Activated naive CD8-positive, alpha-beta T cell treated with anti-CD3 and anti-CD28 coated beads, Interleukin-2, amount 10 ng/mL, durations not matched to agents 7 days and 5 days (primary cell): ENCODE results near the gene MT1A. TPM values are rescaled to one million over a fixed set of nuclear protein-coding genes. Genes with fewer than 3 reads are reported as not detected.

Source experiments
- ATAC-seq: fragments of 150-1000 bp; cut with Tn5 transposase; one replicate; pipeline ENCODE4 v1.10.0; 2021; ENCODE audit warnings: low read depth, moderate library complexity
- POLR2A ChIA-PET: fragments of 350-600 bp; sonication (Branson Sonifier 250); formaldehyde crosslinking; loops from one replicate; lab custom pipeline; 2021; ENCODE audit warnings: antibody characterized with exemption; lab: Charles Lee
- DNase-seq: peaks from one replicate; pipeline ENCODE4 v3.0.0; 2021
- H3K27ac Mint-ChIP-seq: one replicate; pipeline ENCODE4 v1.8.0; 2022; ENCODE audit warnings: mild to moderate bottlenecking, mixed read lengths
- H3K27me3 Mint-ChIP-seq: one replicate; pipeline ENCODE4 v1.8.0; 2022; ENCODE audit warnings: mild to moderate bottlenecking, moderate library complexity, mixed read lengths
- H3K36me3 Mint-ChIP-seq: one replicate; pipeline ENCODE4 v1.8.0; 2021; ENCODE audit warnings: mild to moderate bottlenecking, mixed read lengths
- H3K4me1 Mint-ChIP-seq: one replicate; pipeline ENCODE4 v1.8.0; 2021; ENCODE audit warnings: mixed read lengths
- H3K4me3 Mint-ChIP-seq: one replicate; pipeline ENCODE4 v1.8.0; 2022; ENCODE audit warnings: mild to moderate bottlenecking, moderate library complexity, mixed read lengths
- H3K9me3 Mint-ChIP-seq: one replicate; pipeline ENCODE4 v1.8.0; 2021; ENCODE audit warnings: mixed read lengths
- total RNA-seq, 2 experiments: library from RNA; stranded (reverse); gene quantifications; one replicate each; pipeline ENCODE4 v1.2.3, GENCODE V29; 2021

Gene MT1A
- total RNA-seq, 2 experiments from 2014 or later: not detected

- Mint-ChIP-seq H3K27ac (peak overlapping the region; percentile 14), H3K27me3 (no peaks in the 10 kb centered on the region), H3K9me3 (peaks cover 3% of the 10 kb centered on the region), H3K4me1 (peaks cover 25% of the 10 kb centered on the region), H3K36me3 (peaks cover 6% of the 10 kb centered on the region), H3K4me3 (peak overlapping the region; percentile 97)
- POLR2A ChIA-PET: interaction anchor here (1.0 to 2.8 kb wide), 9 partner anchors 12 to 77 kb away, joined by 3 to 28 read pairs (median 6); partner anchors contain the start of gene MT1G
- no peak for ATAC-seq
- DNase-seq: no peak
Measured at GRCh38 chr16:56683424-56684172, 45.1 kb downstream of the MT1A start.

DNA sequence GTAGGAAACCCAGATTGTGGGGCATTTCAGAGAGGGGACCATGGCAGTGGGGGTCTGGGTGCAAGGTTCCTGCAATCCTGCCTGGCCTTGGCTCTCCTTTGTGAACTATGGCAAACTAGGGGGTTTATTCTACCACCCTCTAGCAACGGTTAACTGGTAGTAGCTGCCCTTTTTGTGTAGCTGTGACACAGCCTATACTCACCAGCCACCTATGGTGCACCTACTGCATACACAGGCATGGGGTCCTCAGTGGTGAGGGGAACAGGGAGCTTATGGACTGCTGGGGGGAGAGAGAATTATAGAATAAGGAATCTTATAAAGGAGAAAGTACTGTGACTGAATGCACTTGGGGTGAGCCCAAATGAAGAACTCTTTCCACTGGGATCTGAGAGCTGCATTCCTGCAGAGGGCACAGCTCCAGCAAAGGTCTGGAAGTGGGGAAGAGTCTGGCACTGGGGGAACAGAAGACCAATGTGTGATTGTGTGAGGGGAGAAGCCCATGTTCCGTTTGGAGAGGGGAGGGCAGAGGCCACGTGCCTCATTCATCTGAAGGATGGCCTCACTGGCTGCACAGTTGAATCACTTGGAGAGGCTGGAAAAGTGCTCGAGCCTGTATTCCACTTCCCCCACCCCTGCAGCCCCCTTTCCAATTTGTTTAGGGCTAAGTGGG, 45.9 kb downstream of the MT1A start:
- peaks cover 6% of the 10 kb centered on the region for H3K36me3 Mint-ChIP-seq
- POLR2A ChIA-PET: interaction anchor here (0.6 kb wide), 1 partner anchor 440 kb away, joined by 3 read pairs; no protein-coding TSS in a partner anchor
- H3K27ac Mint-ChIP-seq: no peak overlapping the region
- peaks cover 3% of the 10 kb centered on the region for H3K9me3 Mint-ChIP-seq
- no peak overlapping the region for H3K4me3 Mint-ChIP-seq
- H3K27me3 Mint-ChIP-seq: no peaks in the 10 kb centered on the region
- H3K4me1 Mint-ChIP-seq: peaks cover 25% of the 10 kb centered on the region
- ATAC-seq (no peak), DNase-seq (no peak)

DNA sequence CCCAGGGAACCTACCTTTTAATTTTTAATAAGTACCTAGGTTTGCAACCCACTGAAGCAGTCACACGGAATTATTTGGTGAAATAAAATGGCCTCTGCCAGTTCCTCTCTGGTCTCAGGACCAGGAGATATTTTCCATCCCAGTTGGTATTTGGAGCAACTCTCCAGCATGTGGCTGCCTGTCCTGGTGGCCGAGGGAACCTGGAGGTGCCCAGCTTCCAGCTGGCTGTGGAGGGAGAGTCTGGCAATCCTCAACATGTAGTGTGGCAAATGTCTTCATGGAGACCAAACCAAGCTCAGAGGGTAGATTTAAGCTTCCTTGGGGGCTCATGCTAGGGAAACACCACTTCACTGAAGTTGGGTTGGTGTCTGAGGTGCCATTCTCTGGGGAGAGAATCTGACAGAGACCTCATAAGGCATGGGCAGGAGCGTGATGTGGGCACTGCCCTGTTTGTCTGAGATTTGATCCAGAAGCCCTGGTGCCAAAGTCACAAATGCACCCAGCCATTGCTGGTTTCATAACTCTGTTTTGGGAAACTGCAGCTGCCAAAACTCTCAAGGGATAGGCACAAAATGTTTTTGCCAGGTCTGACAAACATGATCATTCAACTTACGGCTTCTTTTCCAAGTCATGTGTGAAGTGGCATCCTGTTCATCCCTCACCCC, 46.6 kb downstream of the MT1A start:
- Mint-ChIP-seq H3K27me3 (no peaks in the 10 kb centered on the region), H3K4me1 (peaks cover 22% of the 10 kb centered on the region), H3K9me3 (peaks cover 3% of the 10 kb centered on the region), H3K36me3 (peaks cover 6% of the 10 kb centered on the region), H3K4me3 (no peak overlapping the region), H3K27ac (no peak overlapping the region)
- POLR2A ChIA-PET: interaction anchor here (0.6 to 1.2 kb wide), 2 partner anchors 21 to 439 kb away, joined by 3 read pairs; no protein-coding TSS in a partner anchor
- DNase-seq: no peak
- no peak for ATAC-seq

- Mint-ChIP-seq H3K27ac (no peak overlapping the region), H3K27me3 (peaks cover 2% of the 10 kb centered on the region), H3K36me3 (peaks cover 6% of the 10 kb centered on the region), H3K4me1 (peaks cover 17% of the 10 kb centered on the region), H3K4me3 (no peak overlapping the region), H3K9me3 (peaks cover 4% of the 10 kb centered on the region)
- DNase-seq (no peak), ATAC-seq (no peak)
- POLR2A ChIA-PET: no interaction called here
Measured at GRCh38 chr16:56686758-56687157, 48.3 kb downstream of the MT1A start.

GRCh38 chr16:56688762-56689161, 50.3 kb downstream of the MT1A start:
- Mint-ChIP-seq H3K36me3 (peaks cover 6% of the 10 kb centered on the region), H3K4me3 (no peak overlapping the region), H3K27me3 (peaks cover 2% of the 10 kb centered on the region), H3K27ac (no peak overlapping the region), H3K4me1 (peaks cover 6% of the 10 kb centered on the region), H3K9me3 (peaks cover 4% of the 10 kb centered on the region)
- DNase-seq: peak; percentile 2
- ATAC-seq: no peak
- POLR2A ChIA-PET: no interaction called here

DNA sequence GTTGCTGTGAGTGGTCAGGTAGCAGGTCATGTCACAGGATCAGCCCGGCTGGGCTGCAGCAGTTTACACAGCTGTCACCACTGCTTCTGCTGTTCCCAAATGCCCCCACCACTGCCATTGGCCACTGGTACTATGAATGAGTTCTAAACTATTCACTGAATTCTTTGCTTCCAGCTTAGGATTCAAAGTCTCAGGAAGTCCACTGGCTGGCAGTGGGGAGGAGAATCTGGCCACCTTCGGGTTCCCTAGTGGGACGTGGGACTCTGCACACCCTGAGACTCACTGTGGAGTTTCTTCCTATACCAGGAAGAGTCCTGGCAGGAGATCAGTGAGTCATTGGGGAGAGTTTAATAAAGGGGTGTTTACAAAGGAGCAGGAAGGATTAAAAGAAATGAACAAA, 50.7 kb downstream of the MT1A start:
- no peak overlapping the region for H3K4me3 Mint-ChIP-seq
- peaks cover 4% of the 10 kb centered on the region for H3K9me3 Mint-ChIP-seq
- H3K36me3 Mint-ChIP-seq: peaks cover 6% of the 10 kb centered on the region
- DNase-seq (no peak), ATAC-seq (no peak)
- peaks cover 2% of the 10 kb centered on the region for H3K27me3 Mint-ChIP-seq
- peaks cover 3% of the 10 kb centered on the region for H3K4me1 Mint-ChIP-seq
- no peak overlapping the region for H3K27ac Mint-ChIP-seq
- POLR2A ChIA-PET: no interaction called here

Other genes with a start within 250 kb of the MT1A start
- gene AMFR, start 213.1 kb upstream of the MT1A start, total RNA-seq: 10 to 100 TPM; 50.0 to 55.5 TPM
- gene NUDT21, start 187.3 kb upstream of the MT1A start, total RNA-seq: 100 to 1,000 TPM; 200 to 204 TPM
- 10 to 100 TPM; 39.3 to 39.6 TPM for gene OGFOD1, start 187.1 kb upstream of the MT1A start, total RNA-seq
- 10 to 100 TPM; 38.2 to 41.5 TPM for gene BBS2, start 118.6 kb upstream of the MT1A start, total RNA-seq
- not detected for gene MT4, start 73.6 kb upstream of the MT1A start, total RNA-seq
- 10 to 100 TPM; 15.5 to 16.3 TPM for gene MT3, start 49.1 kb upstream of the MT1A start, total RNA-seq
- 100 to 1,000 TPM; 115 to 135 TPM for gene MT2A, start 30.1 kb upstream of the MT1A start, total RNA-seq
- gene MT1E, start 12.9 kb upstream of the MT1A start, total RNA-seq: 10 to 100 TPM; 32.6 to 36.4 TPM
- not detected for gene MT1M, start 6.0 kb upstream of the MT1A start, total RNA-seq
- not detected for gene MT1B, start 13.2 kb downstream of the MT1A start, total RNA-seq
- gene MT1F, start 19.3 kb downstream of the MT1A start, total RNA-seq: 10 to 100 TPM; 24.1 to 27.8 TPM
- 1 to 10 TPM; 4.0 to 5.0 TPM for gene MT1G, start 29.4 kb downstream of the MT1A start, total RNA-seq
- gene MT1H, start 31.1 kb downstream of the MT1A start, total RNA-seq: not detected
- 10 to 100 TPM; 35.0 to 35.4 TPM for gene MT1X, start 43.8 kb downstream of the MT1A start, total RNA-seq
- gene NUP93, start 91.5 kb downstream of the MT1A start, total RNA-seq: 10 to 100 TPM; 89.5 to 92.5 TPM
- not detected for gene SLC12A3, start 226.5 kb downstream of the MT1A start, total RNA-seq